MCF 10A (cell line): ENCODE data around the gene POLR1A. TPM values are rescaled to one million over a fixed set of nuclear protein-coding genes. Genes with fewer than 3 reads are reported as not detected.

Source experiments
- BruUV-seq: library from RNA; stranded (reverse); fragments of 400-500 nt; replicated peaks from 2 replicates; lab custom pipeline; 2021; lab: Mats Ljungman, UMichigan
- CTCF ChIA-PET: fragments of 300-600 bp; sonication (Branson Sonifier 250); formaldehyde crosslinking; extraction: SDS; loops from one replicate; lab custom pipeline; 2021; ENCODE audit warnings: antibody characterized with exemption, inconsistent platforms; lab: Yijun Ruan, JAX
- POLR2A ChIA-PET: fragments of 300-600, 350-650 bp; sonication (Branson Sonifier 250); formaldehyde crosslinking; extraction: SDS; loops from one replicate; lab custom pipeline; 2020; ENCODE audit warnings: antibody characterized with exemption, inconsistent platforms; lab: Yijun Ruan, JAX
- DNase-seq: peaks from one replicate; pipeline ENCODE4 v3.0.0-alpha.2; 2018; ENCODE audit not compliant: unreplicated experiment
- H3K27ac Mint-ChIP-seq: one replicate; pipeline ENCODE4 v1.8.0; 2022; ENCODE audit warnings: mild to moderate bottlenecking, low read depth, mixed read lengths; ENCODE audit not compliant: unreplicated experiment
- H3K27me3 Mint-ChIP-seq: one replicate; pipeline ENCODE4 v1.8.0; 2022; ENCODE audit warnings: mixed read lengths; ENCODE audit not compliant: insufficient read depth, unreplicated experiment
- H3K36me3 Mint-ChIP-seq: one replicate; pipeline ENCODE4 v1.8.0; 2022; ENCODE audit warnings: mild to moderate bottlenecking, moderate library complexity, mixed read lengths; ENCODE audit not compliant: insufficient read depth, unreplicated experiment
- H3K4me1 Mint-ChIP-seq: one replicate; pipeline ENCODE4 v1.8.0; 2022; ENCODE audit warnings: mixed read lengths; ENCODE audit not compliant: insufficient read depth, unreplicated experiment
- H3K4me3 Mint-ChIP-seq: one replicate; pipeline ENCODE4 v1.8.0; 2022; ENCODE audit warnings: mild to moderate bottlenecking, moderate library complexity, mixed read lengths; ENCODE audit not compliant: unreplicated experiment
- H3K9me3 Mint-ChIP-seq: one replicate; pipeline ENCODE4 v1.8.0; 2022; ENCODE audit warnings: mixed read lengths; ENCODE audit not compliant: unreplicated experiment
- intact Hi-C: fragments of 100-400 bp; cut with micrococcal nuclease; formaldehyde crosslinking; loops from 2 replicates; pipeline ENCODE4 v1.14.1; 2022
- total RNA-seq: library from RNA; stranded (reverse); gene quantifications from 2 replicates; pipeline ENCODE4 v1.2.3, GENCODE V29; 2022
- TF ChIP-seq, protein P1 (sequence below): fragments of 200-600 bp; IDR thresholded peaks from one replicate; pipeline ENCODE4 v1.8.0; 2022; ENCODE audit warnings: antibody characterized with exemption, mild to moderate bottlenecking; ENCODE audit not compliant: unreplicated experiment

Gene POLR1A
- total RNA-seq, 1 experiment from 2014 or later, result 52.7 TPM

DNA sequence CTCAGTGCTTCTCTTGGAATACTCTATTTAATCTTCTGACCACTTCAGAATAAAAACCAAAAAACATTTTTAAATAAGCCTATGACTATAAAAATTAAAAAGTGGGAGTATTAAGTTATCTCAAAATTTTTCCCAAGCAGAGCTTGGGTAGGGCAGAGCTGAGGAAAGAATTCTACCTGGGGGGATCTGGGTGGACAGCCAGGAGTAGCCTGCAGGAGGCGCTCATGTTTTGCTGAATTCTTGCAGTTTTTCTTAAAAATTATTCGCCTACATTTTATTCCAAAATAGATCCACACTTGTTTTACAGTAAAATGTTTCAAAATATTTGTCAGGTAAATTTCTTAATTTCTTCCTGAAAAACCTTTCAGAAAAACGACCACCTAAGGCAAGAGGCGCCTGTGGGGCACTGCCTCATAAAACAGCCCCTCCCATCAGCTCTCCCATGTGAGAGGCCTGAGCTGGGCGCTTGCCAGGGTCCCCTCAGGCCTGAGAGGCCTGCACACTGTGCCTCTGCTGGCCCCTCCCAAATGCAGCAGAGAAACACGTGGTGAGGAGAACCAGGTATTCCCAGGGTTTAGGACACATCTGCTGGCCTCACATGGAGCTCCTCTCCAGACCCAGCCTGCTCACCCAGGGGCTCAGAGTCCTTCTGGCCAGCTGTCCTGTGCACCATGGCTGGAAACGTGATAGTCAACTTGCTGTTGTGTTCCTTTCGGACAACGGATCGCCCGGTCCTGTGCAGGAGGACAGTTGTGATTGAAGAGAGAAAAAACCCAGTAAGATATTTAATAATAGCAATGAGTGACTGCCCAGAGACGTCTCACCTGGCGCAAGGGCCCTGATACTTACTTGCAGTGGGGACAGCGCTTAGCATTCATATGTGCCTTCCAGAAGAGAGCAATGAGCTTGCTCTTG is 17.5 kb downstream of the POLR1A start:
- BruUV-seq, result no TSS peak
- CTCF ChIA-PET, result interaction anchor here (1.0 to 2.2 kb wide), 6 partner anchors 9 to 274 kb away, joined by 3 to 16 read pairs (median 4); no protein-coding TSS in a partner anchor
- H3K27ac Mint-ChIP-seq, result no peak overlapping the region
- POLR2A ChIA-PET, result interaction anchor here (0.7 kb wide), 1 partner anchor 16 kb away, joined by 3 read pairs; no protein-coding TSS in a partner anchor
- H3K4me3 Mint-ChIP-seq, result no peak overlapping the region
- TF ChIP-seq, protein P1, sequence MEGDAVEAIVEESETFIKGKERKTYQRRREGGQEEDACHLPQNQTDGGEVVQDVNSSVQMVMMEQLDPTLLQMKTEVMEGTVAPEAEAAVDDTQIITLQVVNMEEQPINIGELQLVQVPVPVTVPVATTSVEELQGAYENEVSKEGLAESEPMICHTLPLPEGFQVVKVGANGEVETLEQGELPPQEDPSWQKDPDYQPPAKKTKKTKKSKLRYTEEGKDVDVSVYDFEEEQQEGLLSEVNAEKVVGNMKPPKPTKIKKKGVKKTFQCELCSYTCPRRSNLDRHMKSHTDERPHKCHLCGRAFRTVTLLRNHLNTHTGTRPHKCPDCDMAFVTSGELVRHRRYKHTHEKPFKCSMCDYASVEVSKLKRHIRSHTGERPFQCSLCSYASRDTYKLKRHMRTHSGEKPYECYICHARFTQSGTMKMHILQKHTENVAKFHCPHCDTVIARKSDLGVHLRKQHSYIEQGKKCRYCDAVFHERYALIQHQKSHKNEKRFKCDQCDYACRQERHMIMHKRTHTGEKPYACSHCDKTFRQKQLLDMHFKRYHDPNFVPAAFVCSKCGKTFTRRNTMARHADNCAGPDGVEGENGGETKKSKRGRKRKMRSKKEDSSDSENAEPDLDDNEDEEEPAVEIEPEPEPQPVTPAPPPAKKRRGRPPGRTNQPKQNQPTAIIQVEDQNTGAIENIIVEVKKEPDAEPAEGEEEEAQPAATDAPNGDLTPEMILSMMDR, result peak; percentile 24
- no peaks in the 10 kb centered on the region for H3K9me3 Mint-ChIP-seq
- intact Hi-C loops, result no loop called here
- H3K27me3 Mint-ChIP-seq, result no peaks in the 10 kb centered on the region
- H3K4me1 Mint-ChIP-seq, result no peaks in the 10 kb centered on the region
- peaks cover 90% of the 10 kb centered on the region for H3K36me3 Mint-ChIP-seq
- no peak for DNase-seq

DNA sequence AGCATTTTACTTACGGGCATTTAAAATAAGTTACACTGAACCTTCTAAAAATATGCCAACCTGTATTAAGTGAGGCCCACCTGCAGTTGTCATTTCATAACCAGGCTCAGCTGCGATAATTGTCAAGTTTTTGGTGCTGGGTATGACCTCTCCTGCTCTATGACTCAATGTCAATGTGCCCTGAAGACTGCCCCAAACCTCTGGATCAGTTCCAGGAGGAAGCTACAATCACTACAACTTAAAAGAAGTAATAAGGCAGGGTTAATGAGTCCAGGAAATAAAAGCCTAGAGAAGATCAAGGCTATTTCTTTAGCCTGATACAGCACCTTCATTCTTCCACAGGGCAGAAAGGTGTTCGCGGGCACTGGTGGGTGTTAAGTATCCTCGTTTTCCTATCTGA is 22.9 kb downstream of the POLR1A start:
- Mint-ChIP-seq H3K27ac (no peak overlapping the region), H3K4me1 (no peaks in the 10 kb centered on the region), H3K36me3 (peaks cover 78% of the 10 kb centered on the region), H3K9me3 (no peaks in the 10 kb centered on the region), H3K27me3 (no peaks in the 10 kb centered on the region), H3K4me3 (no peak overlapping the region)
- ChIA-PET POLR2A (interaction anchor here (1.0 kb wide), 1 partner anchor 66 kb away, joined by 4 read pairs; no protein-coding TSS in a partner anchor), CTCF (interaction anchor here (0.7 to 8.5 kb wide), 4 partner anchors 46 to 255 kb away, joined by 3 to 165 read pairs (median 34); partner anchors contain the start of gene ST3GAL5)
- no TSS peak for BruUV-seq
- intact Hi-C loops, result no loop called here
- no peak for DNase-seq
- TF ChIP-seq, protein P1, result no peak

DNA sequence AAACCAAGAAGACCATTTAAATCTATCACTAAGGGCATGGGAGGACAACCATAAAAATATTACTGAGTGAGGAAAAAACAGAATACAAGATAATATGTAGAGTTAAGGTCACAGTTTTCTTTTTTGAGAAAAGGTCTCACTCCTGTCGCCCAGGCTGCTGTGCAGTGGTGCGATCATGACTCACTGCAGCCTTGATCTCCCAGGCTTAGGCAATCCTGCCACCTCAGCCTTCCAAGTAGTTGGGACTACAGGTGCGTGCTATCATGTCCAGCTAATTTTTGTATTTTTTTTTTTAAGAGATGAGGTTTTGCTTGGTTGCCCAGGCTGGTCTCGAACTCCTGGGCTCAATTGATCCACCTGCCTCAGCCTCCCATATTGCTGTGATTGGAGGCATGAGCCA is 24.0 kb downstream of the POLR1A start:
- Mint-ChIP-seq H3K4me3 (no peak overlapping the region), H3K4me1 (no peaks in the 10 kb centered on the region), H3K27me3 (no peaks in the 10 kb centered on the region), H3K9me3 (no peaks in the 10 kb centered on the region), H3K27ac (no peak overlapping the region), H3K36me3 (peaks cover 78% of the 10 kb centered on the region)
- POLR2A ChIA-PET, result interaction anchor here (0.6 kb wide), 1 partner anchor 425 kb away, joined by 3 read pairs; no protein-coding TSS in a partner anchor
- DNase-seq, result peak; percentile 32
- TF ChIP-seq, protein P1, result no peak
- BruUV-seq, result no TSS peak
- intact Hi-C loops, result no loop called here
- CTCF ChIA-PET, result interaction anchor here (7.3 to 8.5 kb wide), 2 partner anchors 193 to 254 kb away, joined by 65 to 165 read pairs; partner anchors contain the start of gene ST3GAL5
